Astrocyte (in vitro differentiated cells and primary cell): ENCODE data around the gene HBP1.

Experiments used
- CTCF ChIP-seq: IDR thresholded peaks from 2 replicates; pipeline ENCODE4 v1.5.1; 2011; ENCODE audit warnings: low read depth, mild to moderate bottlenecking, inconsistent platforms, low read length, moderate library complexity; ENCODE audit not compliant: insufficient read depth
- EZH2 ChIP-seq: IDR thresholded peaks from 2 replicates; pipeline ENCODE4 v1.6.1; 2012; ENCODE audit warnings: mild to moderate bottlenecking, low read length, inconsistent platforms; ENCODE audit not compliant: insufficient read depth

- TF ChIP-seq CTCF (no peak), EZH2 (no peak)
Measured at GRCh38 chr7:107234436-107234835, 65.6 kb downstream of the HBP1 start.
